Occipital lobe (tissue), 3 donors: Measurements from ENCODE around the gene ZNF410. TPM values are rescaled to one million over a fixed set of nuclear protein-coding genes. Genes with fewer than 3 reads are reported as not detected.

Experiments
- DNase-seq: peaks from one replicate; lab custom pipeline; 2025; lab: John Stamatoyannopoulos, UW
- small RNA-seq: library from RNA; depleted of rRNA; stranded (forward); fragments of <200 nt; gene quantifications from one replicate; pipeline ENCODE3, GENCODE V24; 2014
- total RNA-seq: library from RNA; depleted of rRNA; stranded (reverse); fragments of >200 nt; gene quantifications from one replicate; pipeline ENCODE4 v1.2.3, GENCODE V29; 2014

ZNF410 gene
- total RNA-seq, 1 donor from 2014 or later: 67.7 TPM

GRCh38 chr14:73949752-73950734 is 63.4 kb downstream of the ZNF410 start, which contains the start of the genes COQ6 and FAM161B:
Gene COQ6, plus strand, starts transcription at chr14:73950302. Its CDS starts 31 bp downstream, at chr14:73950333.
Gene FAM161B, minus strand, starts transcription at chr14:73950094. Its CDS starts 68 bp downstream, at chr14:73950026.
- DNase-seq: peak; percentile 95

DNA sequence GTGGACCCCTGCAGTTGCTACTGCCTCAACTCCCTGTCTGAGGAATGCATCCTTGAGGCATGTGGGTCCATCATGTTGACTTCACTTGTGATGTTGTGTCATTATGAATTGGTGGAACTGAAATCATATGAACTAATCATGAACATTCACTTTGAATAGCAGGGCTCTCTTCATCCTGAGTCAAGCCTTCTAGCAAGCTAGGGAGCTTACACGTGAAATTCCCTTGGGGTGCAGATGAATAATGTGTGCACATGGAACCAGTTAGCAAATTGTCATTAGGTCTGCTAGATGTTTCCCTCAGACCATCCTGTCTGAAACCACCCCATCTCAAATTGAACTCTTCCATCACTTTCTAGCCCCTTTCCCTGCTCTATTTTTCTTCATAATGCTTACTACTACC is 67.1 kb downstream of the ZNF410 start:
- no peak for DNase-seq

GRCh38 chr14:73955674-73956073 is 69.0 kb downstream of the ZNF410 start:
- no peak for DNase-seq

- no peak for DNase-seq
These were observed 71.9 kb downstream of the ZNF410 start for GRCh38 chr14:73958591-73958990.

DNA sequence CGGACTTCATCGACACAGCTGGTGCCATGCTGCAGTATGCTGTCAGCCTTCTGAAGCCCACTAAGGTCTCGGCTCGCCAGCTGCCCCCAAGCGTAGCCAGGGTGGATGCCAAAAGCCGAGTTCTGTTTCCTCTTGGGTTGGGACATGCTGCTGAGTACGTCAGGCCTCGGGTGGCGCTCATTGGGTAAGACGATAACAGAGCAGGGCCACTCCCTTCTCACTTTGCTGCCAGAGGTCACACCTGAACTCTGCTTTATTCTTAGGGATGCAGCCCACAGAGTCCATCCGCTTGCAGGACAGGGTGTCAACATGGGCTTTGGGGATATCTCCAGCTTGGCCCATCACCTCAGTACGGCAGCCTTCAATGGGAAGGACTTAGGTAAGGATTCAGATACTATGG is 74.5 kb downstream of the ZNF410 start:
- no peak for DNase-seq

DNA sequence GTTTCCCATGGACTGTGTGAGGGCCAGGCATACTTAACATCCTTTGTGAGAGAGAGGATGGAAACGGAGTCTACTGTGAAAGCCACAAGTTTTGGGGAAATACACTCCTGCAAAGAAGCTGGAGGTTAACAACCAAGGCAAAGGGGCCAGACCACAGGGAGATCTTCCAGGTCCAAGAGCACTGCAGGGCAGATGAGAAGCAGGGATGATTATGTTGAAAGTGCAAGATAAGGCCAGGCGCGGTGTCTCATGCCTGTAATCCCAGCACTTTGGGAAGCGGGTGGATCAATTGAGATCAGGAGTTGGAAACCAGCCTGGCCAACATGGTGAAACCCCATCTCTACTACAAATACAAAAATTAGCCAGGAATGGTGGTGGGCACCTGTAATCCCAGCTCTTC is 78.6 kb downstream of the ZNF410 start:
- DNase-seq: no peak

GRCh38 chr14:73968885-73969284 is 82.2 kb downstream of the ZNF410 start:
- no peak for DNase-seq

DNA sequence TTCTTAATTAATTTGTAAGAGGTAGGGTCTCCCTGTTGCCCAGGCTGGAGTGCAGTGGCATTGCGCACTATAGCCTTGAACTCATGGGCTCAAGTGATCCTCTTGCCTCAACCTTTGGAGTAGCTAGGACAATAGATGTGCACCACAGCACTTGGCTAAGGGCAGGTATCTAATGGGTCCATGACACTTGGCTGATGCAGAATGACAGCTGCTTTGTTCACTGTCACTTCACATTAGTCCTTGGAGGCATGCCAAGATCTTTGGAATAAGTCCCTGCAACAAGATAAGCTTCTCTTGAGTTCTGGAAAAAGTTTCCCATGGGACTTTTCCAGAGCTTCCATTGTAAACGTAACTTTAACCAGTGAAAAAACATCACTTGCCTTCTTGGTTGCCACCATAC is 86.8 kb downstream of the ZNF410 start:
- DNase-seq: no peak

- no peak for DNase-seq
These were observed 89.5 kb downstream of the ZNF410 start for GRCh38 chr14:73976125-73976524.

DNA sequence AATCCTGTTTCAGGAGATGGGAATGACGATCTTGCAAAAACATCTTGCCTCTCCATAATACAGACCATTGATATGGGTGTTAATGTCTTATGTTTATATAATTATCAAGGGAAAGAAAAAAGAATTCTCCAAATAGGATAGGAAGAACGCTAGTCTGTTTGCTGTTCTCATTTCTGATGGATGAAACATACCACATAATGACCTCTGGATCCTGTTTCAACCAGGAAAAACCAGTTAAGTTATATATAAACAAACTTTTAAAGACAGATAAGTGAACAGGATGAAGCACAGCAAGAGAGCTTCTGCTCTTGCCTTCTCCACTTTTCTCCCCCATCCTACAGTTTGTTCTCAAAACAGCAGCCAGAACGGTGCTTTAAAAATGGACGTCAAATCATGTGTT is 91.2 kb downstream of the ZNF410 start:
- DNase-seq: no peak

Small RNAs within 50 kb of the gene (small RNA-seq; reads per million reads assigned to genes)
- gene AC005520.4 (not detected), gene RF00019 (not detected)

Other genes starting within 250 kb of the ZNF410 start
- gene DNAL1, start 241.9 kb upstream of the ZNF410 start, total RNA-seq: 30.6 TPM
- 76.1 TPM for gene PNMA1, start 172.5 kb upstream of the ZNF410 start, total RNA-seq
- 8.3 TPM for gene PTGR2, start 35.0 kb upstream of the ZNF410 start, total RNA-seq
- 19.3 TPM for gene FAM161B, start 63.2 kb downstream of the ZNF410 start, total RNA-seq
- gene COQ6, start 63.4 kb downstream of the ZNF410 start, total RNA-seq: 23.9 TPM
- 6.4 TPM for gene ENTPD5, start 132.4 kb downstream of the ZNF410 start, total RNA-seq
- 8.9 TPM for gene BBOF1, start 132.5 kb downstream of the ZNF410 start, total RNA-seq
- 28.7 TPM for gene ALDH6A1, start 197.6 kb downstream of the ZNF410 start, total RNA-seq
- gene LIN52, start 198.1 kb downstream of the ZNF410 start, total RNA-seq: 14.3 TPM